ENCODE measurements around the gene SPATA33.

SPATA33 gene

DNA sequence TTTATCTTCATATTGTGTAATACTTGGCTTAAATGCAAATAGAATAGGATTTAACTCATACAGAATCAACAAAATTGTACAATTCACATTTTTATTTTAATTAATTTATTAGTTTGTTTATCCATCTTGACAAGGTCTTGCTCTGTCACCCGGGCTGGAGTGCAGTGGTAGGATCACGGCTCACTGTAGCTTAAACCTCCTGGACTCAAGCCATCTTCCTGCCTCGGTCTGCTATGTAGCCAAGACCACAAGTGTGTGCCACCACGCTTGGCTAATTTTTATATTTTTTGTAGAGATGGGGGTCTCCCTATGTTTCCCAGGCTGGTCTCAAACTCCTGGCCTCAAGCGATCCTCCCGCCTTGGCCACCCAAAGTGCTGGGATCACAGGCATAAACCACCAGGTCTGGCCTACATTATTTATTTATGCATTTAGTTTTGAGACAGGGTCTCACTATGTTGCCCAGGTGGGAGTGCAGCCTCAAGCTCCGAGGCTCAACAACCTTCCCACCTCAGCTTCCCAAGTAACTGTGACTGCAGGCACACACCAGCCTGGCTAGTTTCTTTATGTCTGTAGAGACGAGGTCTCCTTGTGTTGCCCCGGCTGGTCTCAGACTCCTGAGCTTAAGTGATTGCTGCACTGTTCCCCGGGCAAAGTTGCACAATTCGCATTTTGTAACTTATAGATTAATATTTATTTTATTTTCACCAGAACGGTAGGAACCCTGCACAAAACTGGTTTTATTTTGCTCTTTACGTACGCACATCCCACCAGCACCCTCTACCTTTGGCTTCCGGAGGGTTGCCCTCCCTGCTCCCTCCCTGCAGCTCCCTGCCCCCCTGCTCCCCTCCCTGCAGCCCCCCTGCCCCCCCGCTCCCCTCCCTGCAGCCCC, 39.3 kb upstream of the SPATA33 start:
- WGBS, result 83% methylated on average over 13 of the region's 16 CpGs
- Histone ChIP-seq H3K27ac (ENCODE audit: low read depth, low read length) (no peak overlapping the region), H3K27me3 (ENCODE audit: insufficient read depth, low read length) (peaks cover 4% of the 10 kb centered on the region)

DNA sequence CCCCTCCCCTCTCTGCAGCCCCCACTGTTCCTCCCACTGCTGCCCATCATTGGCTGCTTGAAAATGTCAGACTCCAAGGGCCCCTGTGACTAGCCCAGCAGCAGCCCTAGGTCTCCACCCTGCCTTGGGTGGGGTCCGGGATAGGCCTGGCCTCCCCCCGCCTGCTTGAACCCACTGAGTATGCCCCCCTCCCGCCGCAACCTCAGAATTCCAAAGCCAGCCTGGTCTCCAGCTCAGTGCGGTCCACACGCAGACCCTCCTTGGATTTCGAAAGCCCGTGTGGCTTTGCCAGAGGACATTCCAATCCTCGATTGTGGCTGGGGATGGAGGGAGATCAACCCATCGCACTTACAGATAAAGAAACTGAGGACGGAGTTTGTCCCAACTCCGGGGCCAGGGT, 37.8 kb upstream of the SPATA33 start:
- H3K27me3 ChIP-seq (ENCODE audit: insufficient read depth, low read length), result peaks cover 15% of the 10 kb centered on the region
- H3K27ac ChIP-seq (ENCODE audit: low read depth, low read length), result no peak overlapping the region
- no peak overlapping the region for H3K9ac ChIP-seq (ENCODE audit: low read depth, low read length)
- 66% methylated on average over 12 of the region's 12 CpGs for WGBS
- peaks cover 3% of the 10 kb centered on the region; the same call in 1 of the 2 replicates for H3K4me1 ChIP-seq (ENCODE audit: insufficient read depth, low read length)
- no peak overlapping the region for H3K4me3 ChIP-seq (ENCODE audit: low read length)
- no peaks in the 10 kb centered on the region for H3K36me3 ChIP-seq (ENCODE audit: insufficient read depth, low read length)
- H3K9me3 ChIP-seq (ENCODE audit: insufficient read depth, low read depth, low read length), result no peaks in the 10 kb centered on the region

More for the DNA sequence above, 39.3 kb upstream of the SPATA33 start:
- no peaks in the 10 kb centered on the region for H3K9me3 ChIP-seq (ENCODE audit: insufficient read depth, low read depth, low read length)
- no peak overlapping the region for H3K9ac ChIP-seq (ENCODE audit: low read depth, low read length)
- H3K4me1 ChIP-seq (ENCODE audit: insufficient read depth, low read length), result peaks cover 3% of the 10 kb centered on the region; the same call in 1 of the 2 replicates
- no peak overlapping the region for H3K4me3 ChIP-seq (ENCODE audit: low read length)
- H3K36me3 ChIP-seq (ENCODE audit: insufficient read depth, low read length), result no peaks in the 10 kb centered on the region

DNA sequence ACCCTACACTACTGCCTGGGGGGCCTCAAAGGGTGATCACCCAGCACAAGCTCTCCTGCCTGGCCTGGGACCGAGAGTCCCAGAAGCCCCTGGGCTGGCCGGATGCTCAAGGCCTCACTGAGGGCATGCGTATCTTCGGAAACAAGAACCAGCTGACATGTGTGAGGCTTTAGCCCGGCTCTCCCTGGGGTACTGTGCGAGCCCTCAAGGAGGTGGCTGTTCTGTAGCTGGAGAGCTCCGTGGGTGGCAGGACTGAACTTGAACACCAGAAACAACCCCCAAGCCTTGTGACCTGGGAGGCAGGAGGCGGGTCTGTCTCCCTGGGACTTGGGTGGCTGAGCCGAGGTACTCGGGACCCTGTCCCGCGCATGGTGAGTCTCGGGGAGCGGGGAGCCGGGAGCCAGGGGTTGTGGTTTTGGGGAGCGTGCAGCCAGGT, 37.2 kb upstream of the SPATA33 start:
- Histone ChIP-seq H3K36me3 (ENCODE audit: insufficient read depth, low read length) (no peaks in the 10 kb centered on the region), H3K4me1 (ENCODE audit: insufficient read depth, low read length) (peaks cover 3% of the 10 kb centered on the region; the same call in 1 of the 2 replicates), H3K27ac (ENCODE audit: low read depth, low read length) (no peak overlapping the region), H3K9me3 (ENCODE audit: insufficient read depth, low read depth, low read length) (no peaks in the 10 kb centered on the region), H3K9ac (ENCODE audit: low read depth, low read length) (no peak overlapping the region), H3K4me3 (ENCODE audit: low read length) (no peak overlapping the region), H3K27me3 (ENCODE audit: insufficient read depth, low read length) (peaks cover 15% of the 10 kb centered on the region)
- WGBS, result 84% methylated on average over 16 of the region's 16 CpGs

DNA sequence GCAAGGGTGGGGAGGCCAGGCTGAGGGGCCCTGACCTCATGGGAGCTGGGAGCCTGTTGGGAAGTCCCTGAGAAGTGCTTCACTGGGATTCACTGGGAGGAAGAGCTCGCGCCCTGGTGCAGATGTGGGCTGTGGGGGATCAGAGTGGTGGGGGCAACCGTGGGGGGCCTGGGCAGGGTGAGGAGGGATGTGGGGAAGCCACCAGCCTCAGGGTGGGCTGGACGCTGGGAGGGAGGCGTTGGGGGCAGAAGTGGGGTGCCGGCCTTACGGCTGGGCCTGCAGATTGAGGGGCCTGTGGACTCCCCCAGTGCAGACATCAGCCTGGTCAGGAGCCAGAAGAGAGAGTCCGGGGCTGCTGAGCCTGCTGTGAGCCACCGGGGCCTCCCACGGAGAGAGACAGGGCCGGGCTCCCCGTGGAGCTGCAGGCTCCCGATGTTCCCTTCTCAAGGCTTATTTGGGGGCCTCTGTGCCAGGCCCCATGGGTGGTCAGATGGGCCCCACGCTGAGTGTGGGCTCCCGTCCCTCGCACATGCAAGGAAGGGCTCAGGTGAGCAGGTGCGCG, 36.4 kb upstream of the SPATA33 start:
- Histone ChIP-seq H3K27me3 (ENCODE audit: insufficient read depth, low read length) (peaks cover 15% of the 10 kb centered on the region), H3K36me3 (ENCODE audit: insufficient read depth, low read length) (no peaks in the 10 kb centered on the region), H3K27ac (ENCODE audit: low read depth, low read length) (no peak overlapping the region), H3K9ac (ENCODE audit: low read depth, low read length) (no peak overlapping the region), H3K4me1 (ENCODE audit: insufficient read depth, low read length) (peaks cover 3% of the 10 kb centered on the region; the same call in 1 of the 2 replicates), H3K4me3 (ENCODE audit: low read length) (no peak overlapping the region), H3K9me3 (ENCODE audit: insufficient read depth, low read depth, low read length) (no peaks in the 10 kb centered on the region)
- WGBS, result 88% methylated on average over 18 of the region's 18 CpGs

DNA sequence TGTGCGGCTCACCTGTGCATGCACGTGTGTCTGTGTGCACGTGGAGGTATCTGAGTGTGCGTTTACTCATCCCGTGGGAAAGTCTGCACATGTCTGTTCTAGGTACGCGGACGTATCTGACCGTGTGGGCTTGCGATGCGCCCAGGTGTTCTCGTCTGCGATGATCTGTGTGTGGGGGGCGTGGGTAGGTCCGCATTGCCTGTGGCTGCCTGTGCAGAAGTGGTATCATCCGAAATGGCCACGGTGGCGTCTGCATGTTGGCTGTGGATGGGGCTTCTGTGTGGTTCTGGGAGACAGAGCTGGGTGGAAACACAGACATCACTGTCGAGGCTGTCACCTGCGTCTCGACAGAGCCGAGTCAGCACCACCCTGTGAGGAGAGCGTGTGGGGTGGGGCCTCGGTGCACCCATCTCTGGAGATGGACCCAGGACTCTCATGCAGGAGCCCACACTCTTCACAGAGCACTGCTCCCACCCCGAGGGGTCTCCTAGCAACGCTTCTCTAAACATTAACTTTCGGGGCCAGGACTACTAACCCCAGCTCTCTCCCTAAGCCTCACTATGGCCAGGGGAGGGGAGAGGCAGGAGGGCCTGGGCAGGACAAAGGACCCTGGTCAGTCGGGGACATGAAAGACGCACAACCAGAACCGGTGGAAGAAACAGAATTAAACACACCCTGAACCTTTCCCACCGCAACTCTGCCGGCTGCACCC, 35.8 kb upstream of the SPATA33 start:
- Histone ChIP-seq H3K4me3 (ENCODE audit: low read length) (no peak overlapping the region), H3K9ac (ENCODE audit: low read depth, low read length) (no peak overlapping the region), H3K27ac (ENCODE audit: low read depth, low read length) (no peak overlapping the region), H3K9me3 (ENCODE audit: insufficient read depth, low read depth, low read length) (no peaks in the 10 kb centered on the region), H3K4me1 (ENCODE audit: insufficient read depth, low read length) (peaks cover 3% of the 10 kb centered on the region; the same call in 1 of the 2 replicates), H3K27me3 (ENCODE audit: insufficient read depth, low read length) (peaks cover 15% of the 10 kb centered on the region), H3K36me3 (ENCODE audit: insufficient read depth, low read length) (no peaks in the 10 kb centered on the region)
- WGBS, result 92% methylated on average over 32 of the region's 32 CpGs

DNA sequence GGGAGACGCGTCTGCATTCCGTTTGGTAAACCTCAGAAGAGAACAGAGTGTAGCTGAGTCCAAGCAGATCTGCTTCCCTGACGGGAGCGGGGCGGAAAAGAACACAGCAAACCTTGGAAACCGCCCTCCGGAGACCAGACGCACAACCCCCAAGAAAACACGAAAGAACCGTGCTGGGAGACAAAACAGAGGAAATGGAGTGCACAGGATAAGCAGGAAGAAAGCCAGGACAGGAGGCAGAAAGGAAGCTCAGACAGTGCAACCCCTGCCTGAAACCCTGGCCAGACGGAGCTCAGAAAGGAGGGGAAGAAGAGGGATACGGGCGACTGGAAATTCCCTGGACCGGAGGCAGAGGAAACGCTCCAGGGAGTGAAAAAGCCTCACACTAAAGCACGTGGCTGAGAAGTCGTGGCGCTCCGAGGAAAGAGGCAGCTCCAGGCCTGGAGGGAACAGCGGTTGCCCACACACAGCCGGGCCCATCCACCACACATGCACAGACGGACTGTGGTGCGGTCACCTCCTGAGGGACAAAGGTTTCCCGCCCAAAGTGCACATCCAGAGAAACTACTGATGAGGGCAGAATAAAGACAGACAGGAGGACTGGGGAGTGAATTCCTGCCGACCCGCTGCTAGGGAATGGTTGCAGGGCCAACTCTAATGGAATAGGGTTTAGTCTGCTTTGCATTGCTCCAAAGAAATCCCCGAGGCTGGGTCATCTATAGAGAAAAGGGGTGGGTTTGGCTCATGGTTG, 34.0 kb upstream of the SPATA33 start:
- 66% methylated on average over 28 of the region's 28 CpGs for WGBS
- Histone ChIP-seq H3K9me3 (ENCODE audit: insufficient read depth, low read depth, low read length) (no peaks in the 10 kb centered on the region), H3K4me3 (ENCODE audit: low read length) (no peak overlapping the region), H3K27me3 (ENCODE audit: insufficient read depth, low read length) (peaks cover 15% of the 10 kb centered on the region), H3K27ac (ENCODE audit: low read depth, low read length) (no peak overlapping the region), H3K36me3 (ENCODE audit: insufficient read depth, low read length) (no peaks in the 10 kb centered on the region), H3K4me1 (ENCODE audit: insufficient read depth, low read length) (peaks cover 3% of the 10 kb centered on the region; the same call in 1 of the 2 replicates), H3K9ac (ENCODE audit: low read depth, low read length) (no peak overlapping the region; the same call in 1 of the 2 replicates)

DNA sequence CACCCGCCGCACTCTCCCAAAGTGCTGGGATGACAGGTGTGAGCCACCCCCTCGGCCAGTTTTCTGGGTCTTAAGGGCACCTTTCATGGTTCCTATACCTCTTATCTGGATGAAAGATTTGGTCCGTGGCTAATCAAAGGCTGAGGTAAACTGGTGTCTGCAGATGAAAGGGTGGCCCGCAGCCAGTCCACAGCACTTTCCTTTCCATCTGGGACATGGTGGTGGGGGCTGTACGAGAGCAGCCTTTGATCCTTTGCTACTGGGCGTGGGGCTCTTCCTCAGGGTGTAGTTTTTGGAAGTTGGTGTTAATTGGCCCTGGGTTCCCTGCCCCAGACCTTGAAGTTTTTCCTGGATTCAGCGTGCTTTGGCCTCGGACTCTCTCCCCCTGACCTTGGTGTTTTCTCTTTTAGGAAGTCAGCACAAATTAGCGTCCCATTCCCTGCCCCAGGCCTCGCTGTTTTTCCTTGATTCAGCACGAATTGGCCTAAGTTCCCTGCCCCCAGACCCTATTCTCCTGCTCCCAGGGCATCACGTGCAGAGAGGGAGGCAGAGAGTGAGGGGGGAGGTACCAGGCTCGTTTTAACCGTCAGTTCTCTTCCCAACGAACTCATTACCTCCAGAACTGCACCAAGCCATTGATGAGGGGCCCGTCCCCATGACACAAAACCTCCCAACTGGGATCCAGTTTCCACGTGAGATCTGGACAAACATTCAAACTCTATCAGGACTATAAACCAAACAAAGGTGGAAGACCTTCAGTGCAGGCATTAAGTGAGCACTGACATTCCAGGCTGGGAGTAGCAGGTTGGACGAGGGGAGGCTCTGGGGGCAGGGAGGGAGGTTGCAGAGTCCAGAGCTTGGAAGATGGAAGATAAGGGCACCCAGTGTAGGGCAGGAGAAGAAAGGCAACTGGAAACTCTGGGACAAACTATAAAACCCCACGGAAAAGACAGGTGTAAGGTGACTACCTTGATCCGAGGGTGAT, 32.6 kb upstream of the SPATA33 start:
- 60% methylated on average over 21 of the region's 21 CpGs for WGBS
- Histone ChIP-seq H3K4me1 (ENCODE audit: insufficient read depth, low read length) (peaks cover 2% of the 10 kb centered on the region; the same call in 1 of the 2 replicates), H3K36me3 (ENCODE audit: insufficient read depth, low read length) (no peaks in the 10 kb centered on the region), H3K27me3 (ENCODE audit: insufficient read depth, low read length) (peaks cover 15% of the 10 kb centered on the region), H3K27ac (ENCODE audit: low read depth, low read length) (no peak overlapping the region), H3K9ac (ENCODE audit: low read depth, low read length) (no peak overlapping the region), H3K9me3 (ENCODE audit: insufficient read depth, low read depth, low read length) (0 out of 2 replicates have a peak, but pooled peaks cover 2% of the 10 kb centered on the region), H3K4me3 (ENCODE audit: low read length) (no peak overlapping the region)

DNA sequence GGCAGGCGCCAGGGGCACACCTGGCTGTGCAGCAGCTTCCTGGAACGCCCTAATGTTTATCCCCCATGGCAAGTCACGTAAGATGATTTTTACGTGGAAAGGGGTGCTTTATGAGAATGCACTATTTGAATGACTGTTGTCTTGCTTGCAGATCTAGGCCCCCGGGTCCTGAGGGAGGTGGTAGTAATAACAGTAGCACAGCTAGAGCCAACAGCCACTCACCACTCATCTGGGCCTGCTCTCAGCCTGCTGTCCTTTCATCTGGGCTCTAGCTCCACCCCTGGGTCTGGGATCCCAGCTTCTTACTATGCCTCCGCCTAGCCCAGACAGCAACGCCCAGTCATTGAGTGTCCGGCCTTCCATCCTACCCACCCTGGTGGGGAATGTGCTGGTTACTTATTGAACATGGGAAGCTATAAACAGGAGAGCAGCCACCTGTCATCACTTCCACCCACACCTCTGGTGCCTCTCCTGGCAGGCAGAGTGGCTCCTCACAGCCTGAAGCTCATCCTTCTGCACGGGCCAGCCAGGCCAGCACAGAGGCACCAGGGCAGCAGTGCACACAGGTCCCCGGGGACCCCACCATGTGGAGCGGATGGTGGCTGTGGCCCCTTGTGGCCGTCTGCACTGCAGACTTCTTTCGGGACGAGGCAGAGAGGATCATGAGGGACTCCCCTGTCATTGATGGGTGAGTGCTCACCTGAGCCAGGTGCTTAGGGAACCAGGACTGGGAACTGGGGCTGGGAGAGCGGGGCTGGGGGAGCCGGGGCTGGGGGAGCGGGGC, 27.6 kb upstream of the SPATA33 start:
- 94% methylated on average over 14 of the region's 17 CpGs for WGBS
- no peak overlapping the region for H3K9ac ChIP-seq (ENCODE audit: low read depth, low read length)
- H3K4me1 ChIP-seq (ENCODE audit: insufficient read depth, low read length), result no peaks in the 10 kb centered on the region
- no peak overlapping the region for H3K27ac ChIP-seq (ENCODE audit: low read depth, low read length)
- no peaks in the 10 kb centered on the region for H3K36me3 ChIP-seq (ENCODE audit: insufficient read depth, low read length)
- H3K27me3 ChIP-seq (ENCODE audit: insufficient read depth, low read length), result peaks cover 7% of the 10 kb centered on the region
- 0 out of 2 replicates have a peak, but pooled peaks cover 3% of the 10 kb centered on the region for H3K9me3 ChIP-seq (ENCODE audit: insufficient read depth, low read depth, low read length)
- no peak overlapping the region for H3K4me3 ChIP-seq (ENCODE audit: low read length)

DNA sequence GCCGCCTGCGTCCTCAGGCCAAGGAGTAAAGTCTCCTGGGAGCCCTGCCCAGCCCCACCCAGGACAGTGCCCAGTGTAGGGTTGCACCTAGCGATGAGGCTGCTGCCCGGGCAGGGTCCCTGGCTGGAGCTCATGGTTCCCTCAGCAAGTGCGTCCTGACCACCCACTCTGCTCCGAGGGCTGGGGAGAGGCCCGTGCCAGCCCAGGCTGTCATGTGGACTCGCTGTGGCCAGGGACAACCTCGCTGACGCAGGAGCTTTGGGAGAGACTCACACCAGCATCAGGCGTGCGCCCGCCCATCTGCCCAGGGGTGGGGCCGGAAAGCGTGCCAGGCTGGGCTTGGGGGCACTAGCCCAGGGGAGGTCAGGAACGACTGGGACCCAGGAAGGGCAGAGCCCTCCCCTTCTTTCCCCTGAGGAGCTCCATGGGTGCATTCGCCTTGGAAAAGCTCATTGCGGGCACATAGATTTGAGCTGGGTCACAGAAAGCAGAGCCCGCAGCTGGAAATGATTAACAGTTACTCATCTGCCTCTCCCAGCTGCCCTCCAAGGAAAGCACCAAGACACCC, 24.5 kb upstream of the SPATA33 start:
- Histone ChIP-seq H3K4me3 (ENCODE audit: low read length) (no peak overlapping the region), H3K4me1 (ENCODE audit: insufficient read depth, low read length) (no peaks in the 10 kb centered on the region), H3K36me3 (ENCODE audit: insufficient read depth, low read length) (no peaks in the 10 kb centered on the region), H3K9me3 (ENCODE audit: insufficient read depth, low read depth, low read length) (0 out of 2 replicates have a peak, but pooled peaks cover 3% of the 10 kb centered on the region), H3K27me3 (ENCODE audit: insufficient read depth, low read length) (peaks cover 7% of the 10 kb centered on the region), H3K27ac (ENCODE audit: low read depth, low read length) (no peak overlapping the region), H3K9ac (ENCODE audit: low read depth, low read length) (no peak overlapping the region)
- 84% methylated on average over 19 of the region's 19 CpGs for WGBS

All from HUES64 (cell line).